Middle frontal gyrus (tissue), 1 donor: Measurements from ENCODE around the gene CDH4.
"Not testable (repeated sequence)": the region's sequence is repeated elsewhere in the genome, so short reads cannot be mapped to it uniquely, and the experiment has no call there.

ENCODE experiments used
- DNase-seq: peaks from one replicate; pipeline ENCODE4 v3.0.0-alpha.2; 2015; ENCODE audit warnings: low spot score; ENCODE audit errors: extremely low spot score

The CDH4 gene

GRCh38 chr20:61455508-61456215, 203.6 kb downstream of the CDH4 start:
- no peak for DNase-seq

GRCh38 chr20:61457725-61458124, 205.7 kb downstream of the CDH4 start:
- DNase-seq: no peak

- no peak for DNase-seq
Measured at GRCh38 chr20:61458146-61458746, 206.2 kb downstream of the CDH4 start.

- DNase-seq: no peak
Measured at GRCh38 chr20:61459266-61459665, 207.2 kb downstream of the CDH4 start.

- no peak for DNase-seq
Measured at GRCh38 chr20:61459705-61460104, 207.6 kb downstream of the CDH4 start.

GRCh38 chr20:61460261-61461052, 208.4 kb downstream of the CDH4 start:
- no peak for DNase-seq

GRCh38 chr20:61461461-61461860, 209.4 kb downstream of the CDH4 start:
- DNase-seq: no peak

GRCh38 chr20:61464307-61465303, 212.5 kb downstream of the CDH4 start:
- DNase-seq: no peak

- DNase-seq: no peak
Measured at GRCh38 chr20:61475729-61476128, 223.7 kb downstream of the CDH4 start.

GRCh38 chr20:61476956-61477355, 224.9 kb downstream of the CDH4 start:
- DNase-seq: no peak

GRCh38 chr20:61477451-61477861, 225.4 kb downstream of the CDH4 start:
- DNase-seq: no peak

GRCh38 chr20:61478094-61478493, 226.0 kb downstream of the CDH4 start:
- DNase-seq: no peak

- DNase-seq: no peak
Measured at GRCh38 chr20:61478611-61479305, 226.7 kb downstream of the CDH4 start.

- DNase-seq: not testable (repeated sequence)
Measured at GRCh38 chr20:61479433-61479832, 227.4 kb downstream of the CDH4 start.

GRCh38 chr20:61480158-61480825, 228.2 kb downstream of the CDH4 start:
- no peak for DNase-seq

- no peak for DNase-seq
Measured at GRCh38 chr20:61482056-61482887, 230.2 kb downstream of the CDH4 start.

GRCh38 chr20:61482901-61483300, 230.8 kb downstream of the CDH4 start:
- no peak for DNase-seq

- no peak for DNase-seq
Measured at GRCh38 chr20:61483336-61484067, 231.4 kb downstream of the CDH4 start.
